HG03095 (cell line): Measurements from ENCODE around the gene ANKRD34B.
"Not testable (repeated sequence)": the region's sequence is repeated elsewhere in the genome, so short reads cannot be mapped to it uniquely, and the experiment has no call there.

ENCODE experiments used
- ATAC-seq: cut with Tn5 transposase; IDR thresholded peaks from one replicate; pipeline ENCODE4 v1.9.1; 2021; ENCODE audit warnings: moderate library complexity; ENCODE audit not compliant: unreplicated experiment

ANKRD34B gene

DNA sequence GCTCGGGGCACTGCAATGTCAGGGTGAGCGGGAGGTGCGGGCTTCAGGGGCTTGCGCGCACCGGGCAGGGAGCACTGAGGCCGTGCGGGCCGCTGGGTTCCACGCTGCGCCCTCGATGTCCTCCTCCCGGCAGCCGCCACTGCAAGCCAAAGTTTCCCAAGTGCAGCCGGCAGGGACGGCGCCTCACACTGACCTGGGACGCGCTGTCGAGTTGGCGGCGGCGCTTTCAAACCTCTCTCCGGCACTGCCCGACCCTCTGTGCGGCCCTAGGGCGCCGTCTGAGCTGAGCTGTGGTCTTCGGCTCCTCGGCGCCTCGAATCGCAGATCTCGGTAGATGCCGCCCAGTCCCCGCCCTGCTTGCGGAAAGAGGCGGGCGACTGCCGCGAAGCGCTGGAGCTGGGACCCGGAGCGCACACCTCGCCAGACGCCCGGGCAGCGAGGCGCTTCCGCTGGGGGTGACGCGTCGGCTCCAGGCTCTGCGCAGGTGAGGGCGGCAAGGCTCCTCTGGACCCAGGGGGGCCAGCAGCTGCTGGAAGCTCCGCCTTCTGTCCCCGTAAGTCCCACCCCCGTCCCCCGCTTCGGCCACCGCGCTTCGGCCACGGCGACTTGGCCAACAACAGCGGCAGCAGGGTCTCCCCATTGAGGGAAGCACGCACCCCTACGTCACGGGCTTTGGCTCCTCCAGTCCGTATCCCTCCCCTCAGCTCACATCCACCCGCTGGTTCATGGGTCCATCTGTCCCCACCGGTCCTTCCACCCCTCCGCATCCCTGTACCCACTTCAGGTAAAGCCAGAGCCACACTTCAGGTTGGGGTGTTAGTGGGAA is at the start of gene ANKRD34B:
Gene ANKRD34B (minus strand): TSS at position 320 of the 826 bp plus-strand sequence. CDS start 10,261 bp downstream, outside the sequence.
- ATAC-seq = no peak

DNA sequence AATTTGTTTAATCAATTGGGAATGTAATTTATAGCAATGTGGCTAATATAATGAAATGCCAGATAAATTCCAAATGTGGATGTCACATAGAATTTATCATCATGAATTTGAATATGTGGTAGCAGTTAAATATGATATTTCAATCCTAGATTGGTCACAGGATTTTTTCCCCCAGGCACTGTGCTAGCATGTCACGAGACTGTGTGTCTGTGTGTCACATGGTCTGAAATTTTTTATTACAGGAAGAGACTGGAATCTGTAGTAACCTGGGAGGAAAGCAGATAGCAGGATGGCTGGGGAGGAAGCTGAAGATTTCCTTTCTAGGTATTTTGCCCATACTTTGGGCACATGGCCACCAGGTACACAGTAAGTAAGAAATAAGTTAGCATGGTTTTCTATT is 49.0 kb upstream of the ANKRD34B start:
- ATAC-seq = no peak

DNA sequence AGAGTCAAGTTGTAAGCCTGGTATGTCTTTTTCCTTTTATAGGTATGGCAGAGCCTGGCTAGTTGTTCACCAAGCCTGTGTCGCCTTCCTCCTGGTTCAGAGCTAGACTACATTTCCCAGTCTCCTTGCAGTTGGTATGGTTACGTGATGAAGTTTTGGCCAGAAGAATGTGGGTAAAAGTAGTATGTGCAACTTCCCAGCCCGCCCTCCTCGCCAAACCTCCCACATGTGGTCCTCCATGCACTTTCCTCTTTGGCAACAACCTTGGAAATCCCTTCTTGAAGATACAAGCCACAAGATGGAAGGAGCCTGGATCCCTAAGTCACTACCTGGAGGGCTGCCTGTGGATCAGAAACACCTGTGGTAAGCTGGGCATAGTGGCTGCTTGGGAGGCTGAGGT is 48.4 kb upstream of the ANKRD34B start:
- no peak for ATAC-seq

DNA sequence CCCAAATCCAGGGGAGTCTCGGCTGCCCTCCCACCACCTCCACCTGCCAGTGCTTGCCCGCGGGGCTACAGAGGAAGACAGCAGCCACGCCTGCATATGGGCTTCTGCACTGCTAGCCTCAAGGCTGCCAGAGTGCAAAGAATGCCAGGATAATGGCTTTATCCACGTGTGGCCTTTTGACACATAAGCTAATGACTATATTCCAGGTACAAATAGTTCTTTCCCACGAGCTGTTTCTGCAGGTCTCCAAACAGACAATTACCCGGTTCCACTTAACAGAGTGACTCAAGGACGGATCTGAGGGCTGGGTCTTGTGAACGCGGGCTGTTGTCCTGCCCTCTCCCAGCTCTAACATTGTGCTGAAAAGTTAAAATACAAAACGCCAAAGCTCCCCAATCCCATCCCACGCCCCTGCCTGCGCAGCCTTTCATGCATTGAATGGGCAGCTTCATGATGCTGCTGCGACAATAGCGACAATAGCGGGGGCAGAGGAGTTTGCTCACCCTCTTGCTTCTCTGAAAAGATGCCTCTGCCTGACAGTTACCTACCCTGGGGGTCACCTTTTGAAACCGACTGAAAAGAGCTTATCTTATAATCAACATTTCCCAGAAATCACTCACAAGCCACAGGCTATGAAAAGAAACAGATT is 45.3 kb upstream of the ANKRD34B start:
- ATAC-seq = no peak

DNA sequence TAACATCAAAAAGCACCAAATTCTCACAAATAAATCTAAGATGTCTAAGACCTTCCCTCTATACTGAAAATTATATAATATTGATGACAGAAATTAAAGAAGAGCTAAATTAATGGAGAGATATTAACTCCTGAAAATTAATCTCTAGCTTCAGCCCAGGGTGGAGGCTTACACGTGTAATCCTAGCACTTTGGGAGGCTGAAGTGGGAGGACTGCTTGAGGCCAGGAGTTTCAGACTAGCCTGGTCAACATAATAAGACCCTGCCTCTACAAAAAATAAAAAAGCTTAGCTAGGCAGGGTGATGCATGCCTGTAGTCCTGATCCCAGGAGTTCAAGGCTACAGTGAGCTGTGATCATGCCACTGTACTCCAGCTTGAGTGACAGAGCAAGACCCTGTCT is 39.6 kb upstream of the ANKRD34B start:
- ATAC-seq = no peak

DNA sequence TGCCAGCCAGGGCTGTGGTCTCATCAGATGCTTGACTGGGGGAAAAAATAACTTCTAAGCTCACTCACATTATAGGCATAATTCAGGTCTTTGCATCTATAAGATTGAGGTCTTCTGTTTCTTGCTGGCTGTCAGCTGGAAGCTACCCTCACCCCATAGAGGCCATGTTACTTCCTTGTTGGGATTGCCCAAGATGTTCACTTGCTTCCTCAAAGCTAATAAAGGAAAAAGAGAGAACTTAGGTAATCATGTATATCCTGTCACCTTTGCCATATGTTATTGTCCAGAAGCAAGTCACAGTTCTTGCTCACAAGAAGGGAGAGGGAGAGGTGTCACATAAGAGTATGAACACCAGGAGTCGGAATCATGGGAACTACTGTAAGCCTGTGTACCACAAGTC is 38.7 kb upstream of the ANKRD34B start:
- no peak for ATAC-seq

DNA sequence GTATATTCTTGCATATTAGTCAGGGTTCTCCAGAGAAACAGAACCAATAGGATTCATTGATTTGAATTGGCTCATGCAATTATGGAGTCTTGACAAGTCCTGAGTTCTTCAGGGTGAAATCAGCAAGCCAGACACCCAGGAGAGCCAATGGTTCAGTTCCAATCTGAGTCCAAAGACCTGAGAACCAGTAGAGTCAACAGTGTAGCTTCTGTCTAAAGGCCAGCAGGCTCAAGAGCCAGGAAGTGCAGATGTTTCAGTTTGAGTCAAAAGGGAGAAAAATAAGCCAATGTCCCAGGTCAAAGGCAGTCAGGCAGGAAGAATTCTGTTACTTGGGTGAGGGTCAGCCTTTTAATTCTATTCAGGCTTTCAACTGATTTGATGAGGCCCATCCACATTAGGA is 37.8 kb upstream of the ANKRD34B start:
- peak; percentile 93 for ATAC-seq

DNA sequence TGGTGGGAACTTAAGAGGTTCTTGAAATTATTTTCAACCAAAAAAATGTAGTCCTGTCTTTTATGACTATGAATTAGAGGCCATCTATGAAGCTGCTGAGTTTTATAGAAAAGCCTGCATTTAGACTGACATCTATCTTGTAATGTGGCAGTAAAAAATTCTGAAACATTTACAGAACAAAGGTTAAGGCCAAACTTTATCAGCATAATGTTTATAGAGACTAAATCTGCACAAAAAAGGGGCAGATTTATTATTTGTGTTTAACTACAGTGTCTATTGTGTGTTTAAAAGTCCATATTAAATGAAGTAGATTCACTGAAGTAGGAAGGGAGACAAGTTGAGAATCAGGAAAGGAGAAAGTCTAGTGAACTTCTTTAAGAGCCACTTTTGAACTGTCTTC is 37.3 kb upstream of the ANKRD34B start:
- no peak for ATAC-seq

DNA sequence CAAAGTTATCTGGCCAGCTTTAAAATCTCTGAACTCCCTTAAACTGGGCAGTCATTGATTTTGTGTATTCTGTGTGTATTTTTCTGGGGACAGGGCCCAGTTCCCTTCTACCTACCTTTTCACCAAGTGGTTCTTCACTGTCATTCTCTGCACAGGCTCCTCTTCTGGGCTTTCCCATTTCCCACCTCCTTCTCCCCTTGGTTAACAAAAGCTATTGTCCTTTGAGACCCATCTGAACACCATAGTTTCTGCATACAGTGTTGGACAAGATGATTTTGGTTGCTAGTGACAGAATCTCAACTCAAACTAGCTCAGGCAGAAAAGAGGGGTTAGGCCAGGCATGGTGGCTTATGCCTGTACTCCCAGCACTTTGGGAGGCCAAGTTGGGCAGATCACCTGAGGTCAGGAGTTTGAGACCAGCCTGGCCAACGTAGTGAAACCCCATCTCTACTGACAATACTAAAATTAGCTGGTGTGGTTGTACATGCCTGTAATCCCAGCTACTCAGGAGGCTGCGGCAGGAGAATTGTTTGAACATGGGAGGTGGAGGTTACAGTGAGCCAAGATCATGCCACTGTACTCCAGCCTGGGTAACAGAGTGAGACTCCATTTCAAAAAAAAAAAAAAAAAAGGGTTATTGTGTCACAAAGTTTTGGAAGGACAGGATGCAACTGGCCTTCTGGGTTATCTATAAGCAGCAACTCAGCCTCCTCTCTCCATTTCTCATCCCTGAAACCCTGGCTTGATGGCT is 31.0 kb upstream of the ANKRD34B start:
- no peak for ATAC-seq

DNA sequence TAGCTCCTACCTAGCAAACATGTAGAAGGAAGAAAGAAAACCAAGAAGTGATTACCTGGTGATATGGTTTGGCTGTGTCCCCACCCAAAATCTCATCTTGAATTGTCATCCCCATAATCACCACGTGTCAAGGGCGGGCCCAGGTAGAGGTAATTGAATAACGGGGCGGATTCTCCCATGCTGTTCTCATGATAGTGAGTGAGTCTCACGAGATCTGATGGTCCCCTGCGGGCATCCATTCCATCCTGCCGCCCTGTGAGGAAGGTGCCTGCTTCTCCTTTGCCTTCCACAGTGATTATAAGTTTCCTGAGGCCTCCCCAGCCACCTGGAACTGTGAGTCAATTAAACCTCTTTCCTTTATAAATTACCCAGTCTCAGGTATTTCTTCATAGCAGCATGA is 27.4 kb upstream of the ANKRD34B start:
- no peak for ATAC-seq

DNA sequence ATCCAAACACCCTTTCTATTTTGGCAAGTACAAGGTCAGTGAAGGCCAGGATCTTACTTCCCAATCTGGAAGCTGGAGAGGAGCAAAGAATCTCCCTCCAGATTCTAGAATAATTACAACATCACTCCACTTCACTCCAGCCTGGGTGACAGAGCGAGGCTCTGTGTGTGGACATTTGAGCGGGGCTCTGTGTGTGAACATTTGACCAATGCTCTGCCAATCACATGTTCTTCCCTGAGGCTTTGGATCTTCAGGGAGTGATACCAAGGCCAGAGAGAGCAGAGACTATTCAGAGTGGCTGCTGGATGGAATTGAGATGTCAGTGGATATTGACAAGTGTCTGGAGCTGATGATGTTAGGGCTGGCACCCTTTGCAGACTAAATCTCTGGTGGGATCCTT is 24.7 kb upstream of the ANKRD34B start:
- ATAC-seq = no peak

DNA sequence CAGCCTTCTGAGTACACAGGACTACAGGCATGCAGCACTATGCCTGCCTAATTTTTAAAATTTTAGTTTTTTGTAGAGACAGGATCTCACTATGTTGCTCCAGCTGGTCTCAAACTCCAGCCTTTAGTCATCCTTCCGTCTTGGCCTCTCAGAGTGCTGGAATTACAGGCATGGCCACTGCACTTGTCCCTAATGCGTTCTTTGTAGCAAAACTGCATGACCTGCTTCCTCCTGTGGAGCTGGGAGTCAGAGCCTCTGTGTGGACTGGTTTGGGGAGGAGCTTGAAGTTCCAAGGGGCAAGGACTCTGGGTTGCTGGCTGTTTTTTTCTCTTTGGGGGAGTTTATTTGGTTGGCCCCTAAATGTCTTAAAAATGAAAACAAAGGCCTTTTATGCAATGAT is 22.7 kb upstream of the ANKRD34B start:
- no peak for ATAC-seq

DNA sequence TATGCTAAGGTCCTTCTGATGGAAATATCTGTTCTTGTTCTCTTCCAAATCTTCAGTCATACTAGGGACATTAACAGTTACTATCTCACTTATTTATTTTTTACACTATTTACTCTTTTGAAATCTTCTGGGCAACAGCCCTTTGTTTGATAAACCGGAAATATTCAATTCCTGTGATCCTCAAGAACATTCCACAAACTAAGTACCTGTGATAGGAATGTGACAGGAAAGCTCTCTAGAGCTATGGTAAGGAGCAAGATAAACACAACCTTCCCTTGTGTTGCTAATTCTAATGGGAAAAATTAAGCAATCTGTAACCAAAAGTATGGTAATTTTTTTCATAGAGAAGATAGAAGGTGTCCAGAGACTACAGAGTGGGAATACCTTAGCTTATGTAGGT is 22.0 kb upstream of the ANKRD34B start:
- ATAC-seq = no peak

DNA sequence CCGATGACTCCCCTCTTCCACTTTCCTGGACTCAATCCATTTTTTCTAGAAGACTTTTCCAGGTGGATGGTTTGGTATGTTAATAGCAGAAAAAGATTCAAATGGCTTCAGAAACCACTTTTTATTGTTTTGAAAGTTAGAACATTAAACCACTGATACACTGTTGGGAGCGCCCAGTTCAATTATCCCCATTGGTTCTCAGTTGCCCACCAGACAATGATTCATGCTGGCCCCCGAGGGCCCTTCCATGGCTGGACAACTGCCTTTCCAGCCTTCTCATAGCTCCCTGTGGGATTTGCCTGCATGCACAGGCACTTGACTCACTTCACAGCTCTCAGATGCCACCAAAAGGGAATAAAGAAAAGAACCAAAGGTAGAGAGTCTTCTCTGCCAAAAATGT is 21.3 kb upstream of the ANKRD34B start:
- no peak for ATAC-seq

DNA sequence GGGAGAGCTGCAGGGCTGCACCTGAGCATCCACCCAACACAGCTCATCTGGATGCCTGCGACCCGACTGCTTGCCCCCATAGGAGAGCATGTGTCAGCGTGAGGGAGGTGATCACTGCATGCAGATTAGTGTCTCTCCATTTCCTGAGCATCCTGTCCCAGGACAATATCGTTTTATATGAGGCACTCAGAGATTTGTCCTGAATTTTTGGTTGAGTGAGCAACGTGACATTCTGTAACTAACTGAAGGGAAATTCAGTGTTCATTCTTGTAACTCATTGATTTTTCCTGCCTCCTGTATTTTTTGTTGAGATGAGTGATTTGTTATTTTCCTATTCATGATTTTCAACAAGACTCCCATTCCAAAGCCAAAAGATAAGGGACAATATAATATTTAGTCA is 20.7 kb upstream of the ANKRD34B start:
- ATAC-seq = no peak

DNA sequence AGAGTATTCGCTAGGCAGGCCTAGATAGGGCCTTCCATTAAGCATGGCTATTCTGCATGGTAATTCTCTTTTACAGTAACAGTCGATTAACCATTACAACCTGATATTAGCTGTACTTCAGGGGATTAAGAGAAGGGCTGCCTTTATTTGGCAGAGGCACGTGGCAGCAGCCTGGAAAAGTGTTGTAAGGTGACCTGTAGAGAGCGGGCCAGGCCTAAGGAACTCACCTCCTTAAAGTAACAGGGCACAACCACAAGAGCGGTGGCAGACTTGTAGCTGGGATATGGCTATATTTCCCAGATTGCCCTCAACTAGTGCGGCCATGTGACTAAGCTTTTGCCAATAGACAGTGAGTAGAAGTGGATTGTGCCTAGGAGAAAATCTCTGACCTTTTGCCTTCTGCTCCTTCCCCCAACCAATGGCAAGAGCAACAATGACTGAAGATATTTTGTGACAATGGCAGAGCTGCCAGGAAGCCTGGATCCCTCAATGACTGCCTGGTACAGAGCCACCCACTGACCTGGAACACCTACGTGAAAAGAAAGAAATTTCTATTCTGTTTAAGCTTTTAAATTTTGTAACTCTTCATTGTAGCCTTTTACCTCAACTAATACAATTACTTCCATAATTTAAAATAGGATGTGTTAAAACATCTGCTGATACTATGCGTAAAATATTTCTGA is 18.9 kb upstream of the ANKRD34B start:
- no peak for ATAC-seq

DNA sequence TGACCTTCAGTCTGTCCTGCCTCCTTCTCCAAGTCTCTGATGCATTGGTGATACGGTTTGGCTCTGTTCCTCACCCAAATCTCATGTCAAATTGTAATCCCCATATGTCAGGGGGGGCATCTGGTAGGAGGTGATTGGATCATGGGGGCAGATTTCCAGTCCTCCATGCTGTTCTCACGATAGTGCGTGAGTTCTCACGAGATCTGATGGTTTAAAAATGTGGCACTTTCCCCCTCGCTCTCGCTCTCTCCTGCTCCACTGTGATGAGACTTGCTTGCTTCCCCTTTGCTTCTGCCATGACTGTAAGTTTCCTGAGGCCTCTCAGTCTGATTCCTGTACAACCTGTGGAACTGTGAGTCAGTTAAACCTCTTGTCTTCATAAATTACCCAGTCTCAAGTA is 14.7 kb upstream of the ANKRD34B start:
- no peak for ATAC-seq

DNA sequence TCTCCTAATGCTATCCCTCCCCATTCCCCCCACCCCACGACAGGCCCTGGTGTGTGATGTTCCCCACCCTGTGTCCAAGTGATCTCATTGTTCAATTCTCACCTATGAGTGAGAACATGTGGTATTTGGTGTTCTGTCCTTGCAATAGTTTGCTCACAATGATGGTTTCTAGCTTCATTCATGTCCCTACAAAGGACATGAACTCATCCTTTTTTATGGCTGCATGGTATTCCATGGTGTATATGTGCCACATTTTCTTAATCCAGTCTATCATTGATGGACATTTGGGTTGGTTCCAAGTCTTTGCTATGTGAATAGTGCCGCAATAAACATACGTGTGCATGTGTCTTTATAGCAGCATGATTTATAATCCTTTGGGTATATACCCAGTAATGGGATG is 10.2 kb upstream of the ANKRD34B start:
- ATAC-seq = not testable (repeated sequence)

DNA sequence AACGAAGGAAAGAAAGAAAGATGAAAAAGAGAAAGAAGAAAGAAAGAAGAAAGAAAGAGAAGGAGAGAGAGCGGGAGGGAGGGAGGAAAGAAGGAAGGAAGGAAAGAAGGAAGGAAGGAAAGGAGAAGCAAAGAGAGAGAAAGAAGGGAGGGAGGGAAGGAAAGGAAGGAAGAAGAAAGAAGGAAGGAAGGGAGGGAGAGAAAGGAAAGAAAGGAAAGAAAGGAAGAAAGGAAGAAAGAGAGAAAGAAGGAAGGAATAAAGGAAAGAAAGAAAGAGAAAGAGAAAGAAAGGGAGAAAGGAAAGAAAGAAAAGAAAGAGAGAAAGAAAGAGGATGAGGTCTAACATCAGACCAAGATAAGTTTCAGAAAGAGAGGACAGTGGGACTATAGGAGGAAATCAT is 9.0 kb upstream of the ANKRD34B start:
- no peak for ATAC-seq

DNA sequence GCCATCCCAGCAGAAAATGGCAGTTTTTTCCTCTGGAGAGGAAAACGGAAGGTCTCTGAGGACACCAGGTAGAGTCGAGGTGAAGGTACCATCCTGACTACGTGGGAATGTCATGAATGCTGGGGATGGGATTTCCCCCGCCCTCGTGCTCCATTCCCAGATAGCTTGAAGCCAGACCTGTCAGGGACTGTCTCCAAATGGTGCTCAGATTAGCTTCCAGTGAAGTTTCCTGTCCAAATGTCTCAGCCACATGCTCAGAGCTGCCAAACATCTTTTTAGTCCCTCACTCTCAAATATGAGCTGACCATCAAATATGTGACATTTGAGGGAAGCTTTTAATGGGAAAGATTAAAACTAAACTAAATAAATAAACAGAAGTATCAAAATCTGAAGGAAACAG is 7.6 kb upstream of the ANKRD34B start:
- ATAC-seq = no peak

DNA sequence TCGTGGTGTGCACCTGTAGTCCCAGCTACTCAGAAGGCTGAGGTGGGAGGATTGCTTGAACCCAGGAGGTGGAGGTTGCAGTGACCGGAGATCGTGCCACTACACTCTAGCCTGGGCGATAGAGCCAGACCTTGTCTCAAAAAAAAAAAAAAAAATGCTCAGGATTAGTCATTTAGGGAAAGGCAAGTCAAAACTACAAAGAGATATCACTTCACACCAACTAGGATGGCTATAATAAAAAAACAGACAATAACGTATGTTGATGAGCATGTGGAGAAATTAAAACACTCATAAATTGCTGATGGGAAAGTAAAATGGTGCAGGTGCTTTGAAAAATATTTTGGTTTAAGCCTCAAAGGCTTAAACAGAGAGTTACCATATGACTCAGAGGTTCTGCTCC is 6.3 kb upstream of the ANKRD34B start:
- no peak for ATAC-seq
